Bronchial epithelial cell (primary cell): Measurements from ENCODE around the gene CXorf58. TPM values are rescaled to one million over a fixed set of nuclear protein-coding genes. Genes with fewer than 3 reads are reported as not detected.
A peak's percentile ranks its signal among the peaks of the same experiment; 100 is the strongest.
"Not testable (repeated sequence)": the region's sequence is repeated elsewhere in the genome, so short reads cannot be mapped to it uniquely, and the experiment has no call there.

Source experiments
- DNase-seq: peaks from one replicate; pipeline ENCODE4 v3.0.0-alpha.2; 2010; ENCODE audit warnings: low read depth
- FAIRE-seq: peaks from 2 replicates; lab custom pipeline; 2011; peaks lifted over from hg19 to GRCh38; lab: Jason Lieb, UNC
- H3K27me3 ChIP-seq: 2 replicates; pipeline ENCODE4 v1.5.1; 2011; ENCODE audit warnings: low read length; ENCODE audit not compliant: control insufficient read depth, insufficient read depth
- H3K36me3 ChIP-seq: 2 replicates; pipeline ENCODE4 v1.5.1; 2011; ENCODE audit warnings: low read length; ENCODE audit not compliant: control insufficient read depth, insufficient read depth
- H3K4me3 ChIP-seq: 2 replicates; pipeline ENCODE4 v1.5.1; 2011; ENCODE audit warnings: mild to moderate bottlenecking, low read depth, low read length, control low read depth
- total RNA-seq: library from RNA; depleted of rRNA; stranded (reverse); fragments of >200 nt; gene quantifications from 2 replicates; pipeline ENCODE4 v1.2.1, GENCODE V29; 2014
- TF ChIP-seq, protein P1 (sequence below): IDR thresholded peaks from 2 replicates; pipeline ENCODE4 v1.5.1; 2011; ENCODE audit warnings: mild to moderate bottlenecking, moderate library complexity, low read length, control low read depth, inconsistent platforms; ENCODE audit not compliant: insufficient read depth, severe bottlenecking

The CXorf58 gene
- total RNA-seq, 1 donor from 2014 or later: not detected

DNA sequence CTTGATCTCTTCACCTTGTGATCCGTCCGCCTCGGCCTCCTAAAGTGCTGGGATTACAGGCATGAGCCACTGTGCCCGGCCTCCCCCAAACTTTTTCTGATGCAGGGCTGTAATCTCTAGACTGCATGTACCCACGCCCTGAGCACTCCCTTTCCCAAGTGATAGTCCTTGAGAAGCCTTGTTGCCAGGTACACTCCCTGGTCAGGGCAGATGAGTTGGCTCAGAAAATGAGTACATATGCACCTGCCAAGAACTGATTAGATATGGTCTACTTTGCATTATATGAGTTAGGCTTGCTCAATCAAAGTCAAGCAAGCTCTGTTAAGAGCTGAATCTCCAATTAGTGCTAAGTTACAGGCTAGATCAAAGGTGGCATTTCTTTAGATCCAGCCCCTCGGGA lies 20.4 kb upstream of the CXorf58 start:
- DNase-seq (no peak), FAIRE-seq (peak; percentile 36)
- H3K27me3 ChIP-seq: no peaks in the 10 kb centered on the region
- TF ChIP-seq, protein P1, sequence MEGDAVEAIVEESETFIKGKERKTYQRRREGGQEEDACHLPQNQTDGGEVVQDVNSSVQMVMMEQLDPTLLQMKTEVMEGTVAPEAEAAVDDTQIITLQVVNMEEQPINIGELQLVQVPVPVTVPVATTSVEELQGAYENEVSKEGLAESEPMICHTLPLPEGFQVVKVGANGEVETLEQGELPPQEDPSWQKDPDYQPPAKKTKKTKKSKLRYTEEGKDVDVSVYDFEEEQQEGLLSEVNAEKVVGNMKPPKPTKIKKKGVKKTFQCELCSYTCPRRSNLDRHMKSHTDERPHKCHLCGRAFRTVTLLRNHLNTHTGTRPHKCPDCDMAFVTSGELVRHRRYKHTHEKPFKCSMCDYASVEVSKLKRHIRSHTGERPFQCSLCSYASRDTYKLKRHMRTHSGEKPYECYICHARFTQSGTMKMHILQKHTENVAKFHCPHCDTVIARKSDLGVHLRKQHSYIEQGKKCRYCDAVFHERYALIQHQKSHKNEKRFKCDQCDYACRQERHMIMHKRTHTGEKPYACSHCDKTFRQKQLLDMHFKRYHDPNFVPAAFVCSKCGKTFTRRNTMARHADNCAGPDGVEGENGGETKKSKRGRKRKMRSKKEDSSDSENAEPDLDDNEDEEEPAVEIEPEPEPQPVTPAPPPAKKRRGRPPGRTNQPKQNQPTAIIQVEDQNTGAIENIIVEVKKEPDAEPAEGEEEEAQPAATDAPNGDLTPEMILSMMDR: no peak
- H3K36me3 ChIP-seq: no peaks in the 10 kb centered on the region
- H3K4me3 ChIP-seq: no peak overlapping the region

DNA sequence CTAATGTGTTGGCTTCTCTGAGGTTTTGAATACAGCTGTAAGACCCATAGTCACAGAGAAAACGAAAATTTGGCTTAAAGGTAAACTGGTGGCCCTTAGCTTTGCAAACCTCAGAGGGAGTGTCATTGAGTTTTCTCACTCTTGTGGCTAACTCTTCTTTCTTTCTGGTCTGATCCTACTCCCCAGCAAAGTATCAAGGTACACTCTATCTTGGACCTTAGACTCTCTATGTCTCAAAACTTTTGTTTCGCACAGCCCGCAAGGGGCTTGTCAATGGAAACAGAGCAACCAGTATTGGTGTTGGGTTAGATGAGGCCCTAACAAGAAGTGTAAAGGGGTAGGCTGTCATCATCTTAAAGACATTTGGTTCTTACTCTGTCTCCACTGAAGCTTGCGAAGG lies 19.9 kb upstream of the CXorf58 start:
- DNase-seq (no peak), FAIRE-seq (no peak)
- TF ChIP-seq, protein P1: no peak
- Histone ChIP-seq H3K27me3 (no peaks in the 10 kb centered on the region), H3K4me3 (no peak overlapping the region), H3K36me3 (no peaks in the 10 kb centered on the region)

DNA sequence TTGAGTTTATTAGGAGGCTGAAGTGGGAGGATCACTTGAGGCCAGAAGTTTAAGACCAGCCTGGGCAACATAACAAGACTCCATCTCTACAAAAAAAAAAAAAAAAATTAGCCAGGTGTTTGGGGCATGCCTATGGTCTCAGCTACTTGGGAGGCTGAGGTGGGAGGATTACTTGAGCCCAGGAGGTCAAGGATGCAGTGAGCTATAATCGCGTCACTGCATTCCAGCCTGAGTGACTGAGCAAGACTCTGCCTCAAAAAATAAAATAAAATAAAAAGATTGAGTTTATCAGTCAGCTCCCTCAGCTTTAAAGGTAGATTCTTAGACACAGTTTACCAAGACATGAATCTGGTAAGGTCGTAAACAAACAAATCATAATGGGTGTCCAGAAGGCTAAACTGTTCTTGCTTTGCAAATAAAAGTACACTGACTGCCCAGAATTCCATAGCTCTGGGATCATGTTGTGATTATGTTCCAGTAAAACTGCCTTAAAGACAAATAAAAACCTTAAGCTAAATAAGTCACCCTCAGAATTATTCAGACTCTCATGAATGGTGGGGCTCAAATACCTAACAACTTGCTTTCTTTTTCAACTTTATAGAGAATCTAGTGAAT lies 18.8 kb upstream of the CXorf58 start:
- TF ChIP-seq, protein P1: no peak
- no peaks in the 10 kb centered on the region for H3K27me3 ChIP-seq
- FAIRE-seq: no peak
- no peak overlapping the region for H3K4me3 ChIP-seq
- peak; percentile 22 for DNase-seq
- H3K36me3 ChIP-seq: no peaks in the 10 kb centered on the region

DNA sequence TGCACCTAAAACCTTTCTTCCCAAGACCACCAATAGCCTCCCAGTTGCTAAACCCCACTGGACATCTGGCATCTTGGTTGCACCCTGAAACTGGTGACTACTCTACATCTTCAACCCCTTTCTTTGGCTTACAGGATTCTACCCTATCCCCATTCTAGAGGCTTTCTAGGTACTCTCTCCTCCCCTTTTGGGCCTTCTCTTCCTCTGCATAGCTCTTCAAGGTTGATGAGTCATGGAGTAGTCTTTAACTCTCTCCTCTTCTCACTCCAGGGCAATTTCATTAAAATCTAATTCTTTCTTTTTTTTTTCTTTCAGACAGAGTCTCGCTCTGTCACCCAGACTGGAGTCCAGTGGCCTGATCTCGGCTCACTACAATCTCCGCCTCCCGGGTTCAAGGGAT lies 16.9 kb upstream of the CXorf58 start:
- no peak for DNase-seq
- no peak for FAIRE-seq

DNA sequence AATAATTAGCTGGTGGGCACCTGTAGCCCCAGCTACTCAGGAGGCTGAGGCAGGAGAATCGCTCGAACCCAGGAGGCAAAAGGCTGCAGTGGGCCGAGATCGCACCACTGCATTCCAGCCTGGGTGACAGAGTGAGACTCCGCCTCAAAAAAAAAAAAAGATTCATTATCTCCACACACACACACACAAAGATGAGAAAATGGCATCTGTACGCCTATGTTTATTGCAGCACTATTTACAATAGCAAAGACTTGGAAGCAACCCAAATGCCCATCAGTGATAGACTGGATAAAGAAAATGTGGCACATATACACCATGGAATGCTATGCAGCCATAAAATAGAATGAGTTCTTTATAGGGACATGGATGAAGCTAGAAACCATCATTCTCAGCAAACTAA lies 12.8 kb upstream of the CXorf58 start:
- FAIRE-seq, H3K27me3 ChIP-seq, H3K4me3 ChIP-seq, H3K36me3 ChIP-seq, DNase-seq: not testable (repeated sequence)

More for the DNA sequence above, 16.9 kb upstream of the CXorf58 start:
- TF ChIP-seq, protein P1: no peak
- no peaks in the 10 kb centered on the region for H3K27me3 ChIP-seq
- no peak overlapping the region for H3K4me3 ChIP-seq
- H3K36me3 ChIP-seq: no peaks in the 10 kb centered on the region

DNA sequence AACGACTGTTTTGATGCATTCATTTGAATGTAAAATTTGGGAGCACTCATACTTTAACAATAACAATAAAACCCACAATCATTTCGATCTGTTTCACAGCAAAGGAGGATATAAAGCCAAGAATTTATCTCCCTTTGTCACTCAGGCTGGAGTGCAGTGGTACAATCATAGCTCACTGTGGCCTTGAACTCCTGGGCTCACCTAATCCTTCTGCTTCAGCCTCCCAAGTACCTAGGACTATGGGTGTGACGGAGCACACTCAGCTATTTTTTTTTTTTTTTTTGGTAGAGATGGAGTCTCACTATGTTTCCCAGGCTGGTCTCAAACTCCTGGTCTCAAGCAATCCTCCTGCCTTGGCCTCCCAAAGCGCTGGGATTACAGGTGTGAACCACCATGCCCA lies 11.3 kb upstream of the CXorf58 start:
- FAIRE-seq, H3K36me3 ChIP-seq, H3K4me3 ChIP-seq, DNase-seq, H3K27me3 ChIP-seq: not testable (repeated sequence)

DNA sequence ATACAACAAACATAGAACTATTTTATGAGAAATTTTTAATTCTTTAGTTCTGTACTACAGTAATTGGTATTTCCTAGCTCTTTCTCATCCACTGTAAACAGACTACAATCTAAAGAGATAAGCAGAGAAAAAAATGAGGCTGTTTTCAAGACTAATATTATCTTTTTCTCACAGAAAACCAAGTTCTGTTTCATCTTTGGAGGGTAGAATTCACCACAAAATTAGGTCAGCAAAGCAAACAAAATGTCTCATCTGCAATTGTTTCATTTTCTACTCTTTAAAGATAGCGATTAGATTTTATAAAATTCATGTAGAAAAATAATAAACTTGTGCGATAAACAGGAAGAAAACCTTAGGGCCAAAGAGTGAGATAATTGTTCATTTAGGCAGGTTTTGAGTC lies 10.8 kb upstream of the CXorf58 start:
- no peaks in the 10 kb centered on the region for H3K27me3 ChIP-seq
- H3K4me3 ChIP-seq: no peak overlapping the region
- FAIRE-seq (no peak), DNase-seq (no peak)
- H3K36me3 ChIP-seq: no peaks in the 10 kb centered on the region
- TF ChIP-seq, protein P1: no peak
